Measurements from ENCODE around the gene RIMBP3C. TPM values are rescaled to one million over a fixed set of nuclear protein-coding genes. Genes with fewer than 3 reads are reported as not detected.
"Not testable (repeated sequence)": the region's sequence is repeated elsewhere in the genome, so short reads cannot be mapped to it uniquely, and the experiment has no call there.

Gene RIMBP3C
- total RNA-seq, 1 experiment from 2014 or later: 0.13 TPM

GRCh38 chr22:21580623-21581007, 29.4 kb upstream of the RIMBP3C start:
- Histone ChIP-seq H3K79me2 (ENCODE audit: low read depth) (peaks cover 95% of the 10 kb centered on the region), H3F3A (ENCODE audit: insufficient read depth, low read depth) (peaks cover 12% of the 10 kb centered on the region; the same call in 1 of the 2 replicates), H3K4me1 (replicated peaks; ENCODE audit: insufficient read depth) (peaks cover 17% of the 10 kb centered on the region), H4K20me1 (ENCODE audit: insufficient read depth) (peaks cover 79% of the 10 kb centered on the region)
- H3K36me3 ChIP-seq (ENCODE audit: low read depth); POLR2A ChIA-PET (ENCODE audit: unreplicated experiment); intact Hi-C loops (cut with micrococcal nuclease; ENCODE audit: unreplicated experiment); H3K9me2 ChIP-seq (ENCODE audit: insufficient read depth); H3K9me3 ChIP-seq (ENCODE audit: insufficient read depth, low read depth); H3K27ac ChIP-seq; H3K27me3 ChIP-seq (ENCODE audit: insufficient read depth, low read depth); H2AFZ ChIP-seq; H3K4me3 ChIP-seq; BruUV-seq (replicated peaks); H3K4me2 ChIP-seq; DNase-seq; CTCF ChIA-PET: not testable (repeated sequence)

- ChIA-PET CTCF (no interaction called here), POLR2A (ENCODE audit: unreplicated experiment) (no interaction called here)
- Histone ChIP-seq H3K36me3 (ENCODE audit: low read depth) (no peaks in the 10 kb centered on the region), H4K20me1 (ENCODE audit: insufficient read depth) (peaks cover 77% of the 10 kb centered on the region), H3K27ac (peak overlapping the region; percentile 28; the same call in 1 of the 2 replicates), H3K4me2 (peak overlapping the region; percentile 46), H3K9me3 (ENCODE audit: insufficient read depth, low read depth) (no peaks in the 10 kb centered on the region), H3K27me3 (ENCODE audit: insufficient read depth, low read depth) (no peaks in the 10 kb centered on the region), H3K9me2 (ENCODE audit: insufficient read depth) (no peaks in the 10 kb centered on the region), H3K4me1 (replicated peaks; ENCODE audit: insufficient read depth) (peaks cover 25% of the 10 kb centered on the region), H3K4me3 (no peak overlapping the region), H3K79me2 (ENCODE audit: low read depth) (peaks cover 95% of the 10 kb centered on the region), H3F3A (ENCODE audit: insufficient read depth, low read depth) (peaks cover 12% of the 10 kb centered on the region; the same call in 1 of the 2 replicates), H2AFZ (no peak overlapping the region)
- DNase-seq: no peak
- intact Hi-C loops (cut with micrococcal nuclease; ENCODE audit: unreplicated experiment): no loop called here
- no peak for TF ChIP-seq CTCF (conservative IDR thresholded peaks at IDR 0.05)
- TF ChIP-seq EZH2 (IDR thresholded peaks at IDR 0.05; ENCODE audit: low read depth): no peak
- no TSS peak for BruUV-seq (replicated peaks)
Observed at GRCh38 chr22:21579474-21579851, 28.2 kb upstream of the RIMBP3C start.

- ChIA-PET CTCF (interaction anchor here (1.7 kb wide), 1 partner anchor 55 kb away, joined by 9 read pairs; no protein-coding TSS in a partner anchor), POLR2A (ENCODE audit: unreplicated experiment) (interaction anchor here (0.6 kb wide), 1 partner anchor 55 kb away, joined by 4 read pairs; no protein-coding TSS in a partner anchor)
- no peaks in the 10 kb centered on the region for H3K27me3 ChIP-seq (ENCODE audit: insufficient read depth, low read depth)
- no peaks in the 10 kb centered on the region for H3K36me3 ChIP-seq (ENCODE audit: low read depth)
- H3F3A ChIP-seq (ENCODE audit: insufficient read depth, low read depth): peaks cover 6% of the 10 kb centered on the region; the same call in 1 of the 2 replicates
- peaks cover 83% of the 10 kb centered on the region for H4K20me1 ChIP-seq (ENCODE audit: insufficient read depth)
- H3K4me3 ChIP-seq: no peak overlapping the region
- no peaks in the 10 kb centered on the region for H3K9me2 ChIP-seq (ENCODE audit: insufficient read depth)
- intact Hi-C loops (cut with micrococcal nuclease; ENCODE audit: unreplicated experiment): no loop called here
- no peaks in the 10 kb centered on the region for H3K9me3 ChIP-seq (ENCODE audit: insufficient read depth, low read depth)
- no peak for DNase-seq
- H2AFZ ChIP-seq: no peak overlapping the region
- TF ChIP-seq EZH2 (IDR thresholded peaks at IDR 0.05; ENCODE audit: low read depth) (no peak), CTCF (conservative IDR thresholded peaks at IDR 0.05) (no peak)
- peaks cover 100% of the 10 kb centered on the region for H3K79me2 ChIP-seq (ENCODE audit: low read depth)
- no peak overlapping the region for H3K27ac ChIP-seq
- H3K4me1 ChIP-seq (replicated peaks; ENCODE audit: insufficient read depth): peaks cover 33% of the 10 kb centered on the region
- BruUV-seq (replicated peaks): no TSS peak
- peak overlapping the region; percentile 47; the same call in 1 of the 2 replicates for H3K4me2 ChIP-seq
Observed at GRCh38 chr22:21573750-21574494, 22.7 kb upstream of the RIMBP3C start.

All from PC-9 (cell line).